GM19395 (cell line): ENCODE measurements around the gene FAR1.
"Not testable (repeated sequence)": the region's sequence is repeated elsewhere in the genome, so short reads cannot be mapped to it uniquely, and the experiment has no call there.

Source experiments
- ATAC-seq: cut with Tn5 transposase; IDR thresholded peaks from one replicate; pipeline ENCODE4 v1.9.1; 2021; ENCODE audit warnings: mild to moderate bottlenecking, moderate library complexity; ENCODE audit not compliant: unreplicated experiment

Gene FAR1

GRCh38 chr11:13668102-13668956 lies at the start of gene FAR1:
Gene FAR1, plus strand, starts transcription at chr11:13668668. Its CDS starts 26,098 bp downstream, at chr11:13694766.
- peak; percentile 93 for ATAC-seq

GRCh38 chr11:13620063-13620462 lies 48.4 kb upstream of the FAR1 start:
- ATAC-seq: no peak

GRCh38 chr11:13626818-13627217 lies 41.6 kb upstream of the FAR1 start:
- ATAC-seq: not testable (repeated sequence)

GRCh38 chr11:13628634-13629033 lies 39.8 kb upstream of the FAR1 start:
- not testable (repeated sequence) for ATAC-seq

GRCh38 chr11:13629779-13630178 lies 38.7 kb upstream of the FAR1 start:
- ATAC-seq: no peak

- no peak for ATAC-seq
These were observed 33.2 kb upstream of the FAR1 start for GRCh38 chr11:13635290-13635689.

GRCh38 chr11:13635804-13636203 lies 32.7 kb upstream of the FAR1 start:
- no peak for ATAC-seq

GRCh38 chr11:13637125-13638069 lies 31.1 kb upstream of the FAR1 start:
- ATAC-seq: no peak

- no peak for ATAC-seq
These were observed 30.0 kb upstream of the FAR1 start for GRCh38 chr11:13638422-13638821.

- ATAC-seq: no peak
These were observed 23.3 kb upstream of the FAR1 start for GRCh38 chr11:13644997-13645687.

- ATAC-seq: no peak
These were observed 21.1 kb upstream of the FAR1 start for GRCh38 chr11:13647391-13647790.

GRCh38 chr11:13649619-13650018 lies 18.8 kb upstream of the FAR1 start:
- ATAC-seq: no peak

- ATAC-seq: not testable (repeated sequence)
These were observed 17.0 kb upstream of the FAR1 start for GRCh38 chr11:13651515-13651914.

- no peak for ATAC-seq
These were observed 7.3 kb upstream of the FAR1 start for GRCh38 chr11:13661074-13661623.

GRCh38 chr11:13663631-13664071 lies 4.8 kb upstream of the FAR1 start:
- ATAC-seq: no peak

GRCh38 chr11:13664351-13664750 lies 4.1 kb upstream of the FAR1 start:
- no peak for ATAC-seq

- no peak for ATAC-seq
These were observed 1.8 kb upstream of the FAR1 start for GRCh38 chr11:13666708-13667107.

- no peak for ATAC-seq
These were observed 1.2 kb upstream of the FAR1 start for GRCh38 chr11:13667245-13667644.

GRCh38 chr11:13667795-13668101 lies 720 bp upstream of the FAR1 start:
- ATAC-seq: no peak

GRCh38 chr11:13668957-13669521 lies 571 bp downstream of the FAR1 start:
- ATAC-seq: peak; percentile 26
